Body of pancreas (tissue), 4 donors: ENCODE measurements around the gene SBSN. TPM values are rescaled to one million over a fixed set of nuclear protein-coding genes. Genes with fewer than 3 reads are reported as not detected.

Source experiments
- ATAC-seq: fragments of 150-250 bp; one replicate; pipeline ENCODE4 v1.9.1; 2016
- DNase-seq, 4 donors: peaks; one replicate each; pipeline ENCODE4 v3.0.0-alpha.2; 2019
- H3K27ac ChIP-seq, 4 donors: fragments of 200-600 bp; sonication (generic); 1 replicate in 3 of 4; 2 replicates in 1 of 4; pipeline versions ENCODE4 v1.5.1 to v1.6.1; 2016 to 2019; ENCODE audit warnings: mild to moderate bottlenecking in 1 of 4, mixed read lengths in 1 of 4, moderate library complexity in 1 of 4
- H3K27me3 ChIP-seq, 2 donors: fragments of 200-600 bp; sonication (generic); one replicate each; pipeline ENCODE4 v1.6.0; 2016; ENCODE audit warnings: mild to moderate bottlenecking in 1 of 2
- H3K36me3 ChIP-seq, 2 donors: fragments of 200-600 bp; sonication (generic); replicated peaks in 1 of 2; 2 replicates each; pipeline ENCODE4 v1.5.1; 2016; ENCODE audit warnings: low read depth in 2 of 2; ENCODE audit not compliant: insufficient read depth in 1 of 2
- H3K4me1 ChIP-seq: fragments of 200-600 bp; sonication (generic); one replicate; pipeline ENCODE4 v1.6.0; 2016
- H3K4me3 ChIP-seq, 2 donors: fragments of 200-600 bp; sonication (generic); 1 replicate in 1 of 2; 2 replicates in 1 of 2; pipeline ENCODE4 v1.5.1; 2016 to 2019
- H3K9me3 ChIP-seq, 3 donors: fragments of 200-600 bp; sonication (generic); 1 replicate in 2 of 3; 2 replicates in 1 of 3; pipeline ENCODE4 v1.5.1; 2016
- CTCF ChIP-seq, 7 experiments: fragments of 450-650 bp in 4 of 7; fragments of 200-600 bp in 3 of 7; sonication (generic) in 3 of 7; IDR thresholded peaks; one replicate each; pipeline ENCODE4 v1.5.1; 2016 to 2019; ENCODE audit warnings: antibody characterized with exemption in 7 of 7
- POLR2A ChIP-seq, 3 donors: fragments of 450-650 bp; IDR thresholded peaks; one replicate each; pipeline ENCODE4 v1.6.1; 2016; ENCODE audit warnings: antibody characterized with exemption in 3 of 3, mild to moderate bottlenecking in 2 of 3
- WGBS, 2 donors: methylation state at CpG; one replicate each; pipeline ENCODE4 v1.1.5; 2017; 5-methylcytosine and 5-hydroxymethylcytosine counted together
- intact Hi-C: fragments of 100-400 bp; cut with DNase I; formaldehyde crosslinking; loops from one replicate; pipeline ENCODE4 v1.15.1; 2023
- total RNA-seq, 2 donors: library from RNA; depleted of rRNA; stranded (reverse); fragments of >200 nt; gene quantifications; one replicate each; pipeline ENCODE4 v1.1.0, GENCODE V29; 2016

The SBSN gene
- total RNA-seq, 2 donors from 2014 or later = not detected

GRCh38 chr19:35533822-35534392, 5.8 kb upstream of the SBSN start:
- intact Hi-C loops = no loop called here
- no peak for ATAC-seq
- 2 to 6% methylated on average over 17 to 30 of the region's 30 CpGs for WGBS, 2 donors

DNA sequence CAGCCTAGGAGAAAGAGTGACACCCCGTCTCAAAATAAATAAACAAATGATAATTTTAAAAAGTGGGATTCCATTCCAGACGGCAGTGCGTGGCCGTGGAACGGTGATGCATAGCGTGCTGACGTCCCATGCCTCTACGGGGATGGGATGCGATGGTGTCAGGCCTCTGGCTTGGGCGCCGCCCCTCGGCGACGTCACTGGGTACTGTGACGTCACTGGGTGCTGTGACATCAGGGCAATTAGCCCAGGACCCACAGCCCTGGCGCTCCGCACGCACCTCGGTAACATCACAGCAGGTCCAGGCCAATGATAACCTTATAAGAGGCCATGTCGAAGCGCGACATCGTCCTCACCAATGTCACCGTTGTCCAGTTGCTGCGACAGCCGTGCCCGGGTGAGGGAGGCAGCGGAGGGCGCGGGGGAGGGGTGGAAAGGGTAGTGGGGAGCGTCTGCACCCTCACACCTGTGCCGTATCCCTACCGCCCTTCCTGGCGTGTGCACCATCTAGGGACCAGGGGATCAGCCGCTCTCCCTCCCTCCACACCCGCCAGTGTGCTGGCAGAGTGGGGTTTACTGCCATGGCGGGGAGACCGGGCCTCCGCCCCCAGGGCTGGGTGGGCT, 5.2 kb upstream of the SBSN start, which contains the start of gene GAPDHS:
TSS of gene GAPDHS (plus strand) at position 256 of the 621 bp plus-strand sequence. CDS start at position 328, 72 bp downstream.
- no peak within 1 kb of the TSS for H3K4me3 ChIP-seq
- WGBS, 2 donors = 31 to 45% methylated on average over 15 to 38 of the region's 39 CpGs
- no peaks in the 10 kb centered on the region for H3K9me3 ChIP-seq
- H3K27ac ChIP-seq = no peak within 1 kb of the TSS
- ATAC-seq = no peak
- no peaks in the 10 kb centered on the region for H3K27me3 ChIP-seq
- TF ChIP-seq CTCF (IDR thresholded peaks at IDR 0.05) = no peak
- no peak for TF ChIP-seq POLR2A (IDR thresholded peaks at IDR 0.05)
- intact Hi-C loops = no loop called here
- DNase-seq = no peak
- peaks cover 9% of the 10 kb centered on the region for H3K4me1 ChIP-seq
- no peaks in the 10 kb centered on the region for H3K36me3 ChIP-seq

More at GRCh38 chr19:35533822-35534392, 5.8 kb upstream of the SBSN start:
- TF ChIP-seq CTCF (IDR thresholded peaks at IDR 0.05) (no peak), POLR2A (IDR thresholded peaks at IDR 0.05) (no peak)
- H3K27me3 ChIP-seq = no peaks in the 10 kb centered on the region
- H3K36me3 ChIP-seq = no peaks in the 10 kb centered on the region
- no peaks in the 10 kb centered on the region for H3K9me3 ChIP-seq
- no peak overlapping the region for H3K4me3 ChIP-seq
- no peak overlapping the region for H3K27ac ChIP-seq
- H3K4me1 ChIP-seq = peaks cover 9% of the 10 kb centered on the region
- peak in 3 of 4 donors; percentile 33 to 59 (median 46) for DNase-seq

GRCh38 chr19:35531291-35531690, 3.2 kb upstream of the SBSN start:
- no peaks in the 10 kb centered on the region for H3K9me3 ChIP-seq
- H3K27me3 ChIP-seq = no peaks in the 10 kb centered on the region
- 27 to 32% methylated on average over 6 of the region's 6 CpGs for WGBS, 2 donors
- no peaks in the 10 kb centered on the region for H3K36me3 ChIP-seq
- intact Hi-C loops = no loop called here
- H3K4me1 ChIP-seq = peaks cover 9% of the 10 kb centered on the region
- H3K4me3 ChIP-seq = no peak overlapping the region
- DNase-seq (no peak), ATAC-seq (no peak)
- no peak overlapping the region for H3K27ac ChIP-seq
- no peak for TF ChIP-seq POLR2A (IDR thresholded peaks at IDR 0.05)

DNA sequence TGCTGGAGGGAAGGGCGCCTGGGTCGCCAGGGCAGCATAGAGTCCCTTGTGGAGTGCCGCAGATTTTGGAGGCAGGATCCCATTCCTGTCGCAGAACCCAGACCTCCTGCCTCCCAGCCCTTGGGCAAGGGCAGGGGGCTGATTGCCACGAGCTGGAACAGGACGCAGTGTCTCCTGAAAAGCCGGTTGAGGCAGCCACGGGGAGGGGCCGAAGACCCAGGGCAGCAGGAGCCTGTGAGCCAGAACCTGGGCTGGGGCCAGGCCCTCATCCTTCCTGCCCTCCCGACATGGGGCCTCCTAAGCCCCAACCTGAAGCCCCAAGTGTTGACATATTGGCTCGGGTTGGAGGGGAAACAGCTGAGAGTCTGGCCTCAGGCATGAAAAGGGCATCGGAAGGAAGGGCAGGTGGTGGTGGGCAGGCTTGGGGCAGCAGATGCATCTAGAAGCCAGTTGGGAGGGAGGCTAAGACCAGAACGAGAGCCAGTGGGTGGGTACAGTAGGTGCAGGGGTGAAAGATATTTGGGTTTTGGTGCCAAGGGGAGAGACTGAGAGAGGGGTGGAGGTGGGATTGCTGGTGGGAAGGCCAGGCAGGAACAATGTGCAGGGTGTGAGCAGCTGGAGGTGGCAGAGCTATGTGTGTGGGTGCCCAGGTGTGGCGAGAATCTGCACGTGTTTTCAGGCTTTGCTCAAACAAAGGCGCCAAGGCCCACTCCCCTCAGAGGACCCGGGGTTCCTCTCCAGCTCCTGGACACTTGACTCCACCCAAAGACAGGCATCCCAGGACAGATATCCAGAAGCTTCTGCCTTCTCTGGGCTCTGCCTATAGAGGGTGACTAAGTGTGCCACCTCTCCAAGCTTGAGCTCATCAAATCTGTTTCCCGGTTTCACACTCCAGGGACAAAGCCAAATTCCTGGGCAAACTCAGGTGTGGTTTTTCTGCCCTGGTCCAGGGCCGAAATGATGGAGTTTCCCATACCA, 1.4 kb upstream of the SBSN start:
- H3K27me3 ChIP-seq = no peaks in the 10 kb centered on the region
- WGBS, 2 donors = 45 to 48% methylated on average over 16 to 18 of the region's 19 CpGs

More for the DNA sequence above, 1.4 kb upstream of the SBSN start:
- DNase-seq (no peak), ATAC-seq (no peak)
- Histone ChIP-seq H3K27ac (no peak overlapping the region), H3K36me3 (no peaks in the 10 kb centered on the region), H3K9me3 (no peaks in the 10 kb centered on the region), H3K4me1 (peaks cover 9% of the 10 kb centered on the region), H3K4me3 (no peak overlapping the region)
- TF ChIP-seq POLR2A (IDR thresholded peaks at IDR 0.05) = no peak
- TF ChIP-seq CTCF (IDR thresholded peaks at IDR 0.05) = no peak
- intact Hi-C loops = no loop called here
